ENCODE data around the gene UTS2. TPM values are rescaled to one million over a fixed set of nuclear protein-coding genes. Genes with fewer than 3 reads are reported as not detected.

Gene UTS2
- total and polyA plus RNA-seq, 4 donors = 0.28 TPM; not detected in 3

GRCh38 chr1:7862211-7863060 is 9.6 kb upstream of the UTS2 start (continued):
- TF ChIP-seq CTCF (IDR thresholded peaks at IDR 0.05; ENCODE audit: low read depth, low read length, missing input control) = no peak
- no peak for TF ChIP-seq MAX (IDR thresholded peaks at IDR 0.05)
- no peak for TF ChIP-seq TAF1 (conservative IDR thresholded peaks at IDR 0.05)
- no peak for TF ChIP-seq RXRA (IDR thresholded peaks at IDR 0.05)

GRCh38 chr1:7861452-7861851 is 8.6 kb upstream of the UTS2 start:
- H3K27ac ChIP-seq (ENCODE audit: low read depth in 1 of 2, low read length in 2 of 2) = no peak overlapping the region
- no peak for DNase-seq (ENCODE audit: low spot score)
- H3K9ac ChIP-seq (ENCODE audit: low read depth in 1 of 2, low read length in 2 of 2) = no peak overlapping the region
- WGBS = 95% methylated on average over 15 of the region's 15 CpGs
- H3K4me1 ChIP-seq (ENCODE audit: control insufficient read depth in 4 of 4, insufficient read depth in 4 of 4, low read length in 3 of 4) = no peaks in the 10 kb centered on the region
- H3K36me3 ChIP-seq (ENCODE audit: control insufficient read depth in 4 of 4, insufficient read depth in 3 of 4, low read depth in 1 of 4, low read length in 3 of 4) = no peaks in the 10 kb centered on the region
- no peak overlapping the region for H3K4me3 ChIP-seq (ENCODE audit: low read depth in 1 of 3, low read length in 3 of 3)
- no peaks in the 10 kb centered on the region for H3K9me3 ChIP-seq (ENCODE audit: control insufficient read depth in 4 of 4, low read length in 3 of 4)
- TF ChIP-seq NR2F2 (IDR thresholded peaks at IDR 0.05) (no peak), YY1 (IDR thresholded peaks at IDR 0.05) (no peak), RXRA (IDR thresholded peaks at IDR 0.05) (no peak), JUND (IDR thresholded peaks at IDR 0.05) (no peak), TAF1 (conservative IDR thresholded peaks at IDR 0.05) (no peak), GABPA (IDR thresholded peaks at IDR 0.05 in 1 of 2, conservative IDR thresholded peaks at IDR 0.05 in 1 of 2) (no peak), EGR1 (IDR thresholded peaks at IDR 0.05; ENCODE audit: low read depth in 2 of 2) (no peak), HNF4A (conservative IDR thresholded peaks at IDR 0.05) (no peak), REST (IDR thresholded peaks at IDR 0.05) (no peak), RAD21 (IDR thresholded peaks at IDR 0.05) (no peak), ZBTB33 (IDR thresholded peaks at IDR 0.05) (no peak), CTCF (IDR thresholded peaks at IDR 0.05; ENCODE audit: low read depth, low read length, missing input control) (no peak), ATF3 (IDR thresholded peaks at IDR 0.05) (no peak), HNF4G (IDR thresholded peaks at IDR 0.05) (no peak), SP1 (IDR thresholded peaks at IDR 0.05) (no peak), FOXA1 (IDR thresholded peaks at IDR 0.05) (no peak), MAX (IDR thresholded peaks at IDR 0.05) (no peak), FOXA2 (IDR thresholded peaks at IDR 0.05) (no peak)
- no peaks in the 10 kb centered on the region for H3K27me3 ChIP-seq (ENCODE audit: control insufficient read depth in 4 of 4, insufficient read depth in 4 of 4, low read length in 3 of 4)

All from liver (tissue), 9 donors.